A673 (cell line): ENCODE results near the gene GIMAP2.

ENCODE experiments used
- EZH2 ChIP-seq: fragments of 200-600 bp; sonication (generic); IDR thresholded peaks from 2 replicates; pipeline ENCODE4 v1.6.1; 2017; ENCODE audit warnings: borderline replicate concordance, low read depth, mild to moderate bottlenecking, mixed read lengths, antibody characterized with exemption, low read length; ENCODE audit not compliant: poor library complexity, severe bottlenecking
- TF ChIP-seq, protein P1 (sequence below): fragments of 300-800, 200-600 bp; sonication (generic); conservative IDR thresholded peaks from 2 replicates; pipeline ENCODE4 v1.5.1; 2017; ENCODE audit warnings: low read depth, mild to moderate bottlenecking, antibody characterized with exemption, low read length, moderate library complexity, mixed read lengths

DNA sequence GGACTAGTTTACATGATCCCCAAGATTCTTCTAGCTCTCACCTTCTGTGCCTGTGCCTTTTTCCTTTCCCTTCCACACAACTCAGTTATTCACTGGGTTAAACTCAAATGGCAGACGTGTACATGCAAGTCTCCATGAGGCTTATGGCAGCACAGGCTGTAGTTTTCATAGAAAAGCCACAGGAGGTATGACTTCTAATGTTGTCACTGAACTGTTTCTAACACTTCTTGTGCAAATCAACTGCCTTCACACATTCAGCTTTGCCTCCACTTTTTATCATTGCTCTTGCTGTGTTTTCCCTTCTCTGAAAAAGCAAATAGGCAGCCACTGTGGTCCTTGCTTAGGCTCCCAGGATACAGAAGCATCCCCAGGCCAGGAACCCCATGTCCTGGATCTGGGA is 46.4 kb downstream of the GIMAP2 start:
- TF ChIP-seq EZH2 = no peak
- TF ChIP-seq, protein P1, sequence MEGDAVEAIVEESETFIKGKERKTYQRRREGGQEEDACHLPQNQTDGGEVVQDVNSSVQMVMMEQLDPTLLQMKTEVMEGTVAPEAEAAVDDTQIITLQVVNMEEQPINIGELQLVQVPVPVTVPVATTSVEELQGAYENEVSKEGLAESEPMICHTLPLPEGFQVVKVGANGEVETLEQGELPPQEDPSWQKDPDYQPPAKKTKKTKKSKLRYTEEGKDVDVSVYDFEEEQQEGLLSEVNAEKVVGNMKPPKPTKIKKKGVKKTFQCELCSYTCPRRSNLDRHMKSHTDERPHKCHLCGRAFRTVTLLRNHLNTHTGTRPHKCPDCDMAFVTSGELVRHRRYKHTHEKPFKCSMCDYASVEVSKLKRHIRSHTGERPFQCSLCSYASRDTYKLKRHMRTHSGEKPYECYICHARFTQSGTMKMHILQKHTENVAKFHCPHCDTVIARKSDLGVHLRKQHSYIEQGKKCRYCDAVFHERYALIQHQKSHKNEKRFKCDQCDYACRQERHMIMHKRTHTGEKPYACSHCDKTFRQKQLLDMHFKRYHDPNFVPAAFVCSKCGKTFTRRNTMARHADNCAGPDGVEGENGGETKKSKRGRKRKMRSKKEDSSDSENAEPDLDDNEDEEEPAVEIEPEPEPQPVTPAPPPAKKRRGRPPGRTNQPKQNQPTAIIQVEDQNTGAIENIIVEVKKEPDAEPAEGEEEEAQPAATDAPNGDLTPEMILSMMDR = no peak
